MCF 10A (cell line): ENCODE measurements around the gene SAMD11. TPM values are rescaled to one million over a fixed set of nuclear protein-coding genes. Genes with fewer than 3 reads are reported as not detected.
"Not testable (repeated sequence)": the region's sequence is repeated elsewhere in the genome, so short reads cannot be mapped to it uniquely, and the experiment has no call there.

Experiments
- BruUV-seq: library from RNA; stranded (reverse); fragments of 400-500 nt; replicated peaks from 2 replicates; lab custom pipeline; 2021; lab: Mats Ljungman, UMichigan
- CTCF ChIA-PET: fragments of 300-600 bp; sonication (Branson Sonifier 250); formaldehyde crosslinking; extraction: SDS; loops from one replicate; lab custom pipeline; 2021; ENCODE audit warnings: antibody characterized with exemption, inconsistent platforms; lab: Yijun Ruan, JAX
- POLR2A ChIA-PET: fragments of 300-600, 350-650 bp; sonication (Branson Sonifier 250); formaldehyde crosslinking; extraction: SDS; loops from one replicate; lab custom pipeline; 2020; ENCODE audit warnings: antibody characterized with exemption, inconsistent platforms; lab: Yijun Ruan, JAX
- DNase-seq: peaks from one replicate; pipeline ENCODE4 v3.0.0-alpha.2; 2018; ENCODE audit not compliant: unreplicated experiment
- H3K27ac Mint-ChIP-seq: one replicate; pipeline ENCODE4 v1.8.0; 2022; ENCODE audit warnings: mild to moderate bottlenecking, low read depth, mixed read lengths; ENCODE audit not compliant: unreplicated experiment
- H3K27me3 Mint-ChIP-seq: one replicate; pipeline ENCODE4 v1.8.0; 2022; ENCODE audit warnings: mixed read lengths; ENCODE audit not compliant: insufficient read depth, unreplicated experiment
- H3K36me3 Mint-ChIP-seq: one replicate; pipeline ENCODE4 v1.8.0; 2022; ENCODE audit warnings: mild to moderate bottlenecking, moderate library complexity, mixed read lengths; ENCODE audit not compliant: insufficient read depth, unreplicated experiment
- H3K4me1 Mint-ChIP-seq: one replicate; pipeline ENCODE4 v1.8.0; 2022; ENCODE audit warnings: mixed read lengths; ENCODE audit not compliant: insufficient read depth, unreplicated experiment
- H3K4me3 Mint-ChIP-seq: one replicate; pipeline ENCODE4 v1.8.0; 2022; ENCODE audit warnings: mild to moderate bottlenecking, moderate library complexity, mixed read lengths; ENCODE audit not compliant: unreplicated experiment
- H3K9me3 Mint-ChIP-seq: one replicate; pipeline ENCODE4 v1.8.0; 2022; ENCODE audit warnings: mixed read lengths; ENCODE audit not compliant: unreplicated experiment
- intact Hi-C: fragments of 100-400 bp; cut with micrococcal nuclease; formaldehyde crosslinking; loops from 2 replicates; pipeline ENCODE4 v1.14.1; 2022
- total RNA-seq: library from RNA; stranded (reverse); gene quantifications from 2 replicates; pipeline ENCODE4 v1.2.3, GENCODE V29; 2022
- TF ChIP-seq, protein P1 (sequence below): fragments of 200-600 bp; IDR thresholded peaks from one replicate; pipeline ENCODE4 v1.8.0; 2022; ENCODE audit warnings: antibody characterized with exemption, mild to moderate bottlenecking; ENCODE audit not compliant: unreplicated experiment

The SAMD11 gene
- total RNA-seq, 1 experiment from 2014 or later, result not detected

DNA sequence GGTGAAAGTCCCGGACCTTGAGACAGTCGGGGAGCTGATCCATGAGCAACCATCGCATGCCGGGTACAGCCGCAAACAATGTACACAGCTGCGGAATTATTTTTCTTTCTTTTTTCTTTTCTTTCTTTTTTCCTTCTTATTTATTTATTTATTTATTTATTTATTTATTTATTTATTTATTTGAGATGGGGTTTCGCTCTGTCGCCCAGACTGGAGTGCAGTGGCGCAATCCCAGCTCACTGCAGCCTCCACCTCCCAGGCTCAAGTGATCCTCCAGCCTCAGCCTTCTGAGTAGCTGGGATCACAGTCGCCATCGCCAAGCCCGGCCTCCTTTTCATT is 60.7 kb downstream of the SAMD11 start:
- peaks cover 6% of the 10 kb centered on the region for H3K36me3 Mint-ChIP-seq
- no peak for DNase-seq
- H3K27ac Mint-ChIP-seq, result no peak overlapping the region
- no peaks in the 10 kb centered on the region for H3K4me1 Mint-ChIP-seq
- H3K4me3 Mint-ChIP-seq, result no peak overlapping the region
- H3K9me3 Mint-ChIP-seq, result no peaks in the 10 kb centered on the region
- ChIA-PET POLR2A (interaction anchor here (0.6 to 0.8 kb wide), 3 partner anchors 17 to 77 kb away, joined by 3 to 4 read pairs (median 3); no protein-coding TSS in a partner anchor), CTCF (interaction anchor here (0.6 to 6.6 kb wide), 27 partner anchors 8 to 363 kb away, joined by 3 to 117 read pairs (median 5); no protein-coding TSS in a partner anchor)
- TF ChIP-seq, protein P1, sequence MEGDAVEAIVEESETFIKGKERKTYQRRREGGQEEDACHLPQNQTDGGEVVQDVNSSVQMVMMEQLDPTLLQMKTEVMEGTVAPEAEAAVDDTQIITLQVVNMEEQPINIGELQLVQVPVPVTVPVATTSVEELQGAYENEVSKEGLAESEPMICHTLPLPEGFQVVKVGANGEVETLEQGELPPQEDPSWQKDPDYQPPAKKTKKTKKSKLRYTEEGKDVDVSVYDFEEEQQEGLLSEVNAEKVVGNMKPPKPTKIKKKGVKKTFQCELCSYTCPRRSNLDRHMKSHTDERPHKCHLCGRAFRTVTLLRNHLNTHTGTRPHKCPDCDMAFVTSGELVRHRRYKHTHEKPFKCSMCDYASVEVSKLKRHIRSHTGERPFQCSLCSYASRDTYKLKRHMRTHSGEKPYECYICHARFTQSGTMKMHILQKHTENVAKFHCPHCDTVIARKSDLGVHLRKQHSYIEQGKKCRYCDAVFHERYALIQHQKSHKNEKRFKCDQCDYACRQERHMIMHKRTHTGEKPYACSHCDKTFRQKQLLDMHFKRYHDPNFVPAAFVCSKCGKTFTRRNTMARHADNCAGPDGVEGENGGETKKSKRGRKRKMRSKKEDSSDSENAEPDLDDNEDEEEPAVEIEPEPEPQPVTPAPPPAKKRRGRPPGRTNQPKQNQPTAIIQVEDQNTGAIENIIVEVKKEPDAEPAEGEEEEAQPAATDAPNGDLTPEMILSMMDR, result no peak
- intact Hi-C loops, result loop anchor here (1.0 to 10.0 kb wide), 3 partner anchors 80 to 310 kb away; partner anchors contain the start of gene C1orf159
- no TSS peak for BruUV-seq
- peaks cover 33% of the 10 kb centered on the region for H3K27me3 Mint-ChIP-seq

DNA sequence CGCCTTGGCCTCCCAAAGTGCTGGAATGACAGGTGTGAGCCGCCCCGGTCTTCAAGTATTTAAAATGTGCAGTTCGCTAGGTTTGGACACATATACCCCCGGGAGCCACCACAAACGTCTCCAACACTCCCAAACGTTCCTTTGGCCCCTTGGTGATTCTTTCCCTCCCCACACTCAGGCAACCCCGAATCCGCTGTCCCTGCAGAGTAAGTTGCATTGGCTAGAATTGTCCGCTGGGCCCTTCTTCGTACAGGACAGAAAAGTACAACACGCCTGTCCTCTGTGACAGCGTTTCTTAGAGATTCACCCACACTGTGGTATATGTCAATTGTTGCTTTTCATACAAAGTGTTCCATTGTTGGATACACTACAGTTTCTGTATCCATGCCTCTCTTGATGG is 61.4 kb downstream of the SAMD11 start:
- CTCF ChIA-PET, result interaction anchor here (0.6 to 6.6 kb wide), 18 partner anchors 9 to 362 kb away, joined by 3 to 117 read pairs (median 5); no protein-coding TSS in a partner anchor
- H3K4me3 Mint-ChIP-seq, result no peak overlapping the region
- TF ChIP-seq, protein P1, result no peak
- POLR2A ChIA-PET, result interaction anchor here (0.6 to 1.5 kb wide), 2 partner anchors 18 to 78 kb away, joined by 3 to 4 read pairs; no protein-coding TSS in a partner anchor
- no peak overlapping the region for H3K27ac Mint-ChIP-seq
- intact Hi-C loops, result loop anchor here (10.0 kb wide), 1 partner anchor 310 kb away; no protein-coding TSS in a partner anchor
- peaks cover 40% of the 10 kb centered on the region for H3K27me3 Mint-ChIP-seq
- H3K9me3 Mint-ChIP-seq, result no peaks in the 10 kb centered on the region
- H3K4me1 Mint-ChIP-seq, result no peaks in the 10 kb centered on the region
- no peak for DNase-seq
- BruUV-seq, result no TSS peak
- H3K36me3 Mint-ChIP-seq, result peaks cover 6% of the 10 kb centered on the region

DNA sequence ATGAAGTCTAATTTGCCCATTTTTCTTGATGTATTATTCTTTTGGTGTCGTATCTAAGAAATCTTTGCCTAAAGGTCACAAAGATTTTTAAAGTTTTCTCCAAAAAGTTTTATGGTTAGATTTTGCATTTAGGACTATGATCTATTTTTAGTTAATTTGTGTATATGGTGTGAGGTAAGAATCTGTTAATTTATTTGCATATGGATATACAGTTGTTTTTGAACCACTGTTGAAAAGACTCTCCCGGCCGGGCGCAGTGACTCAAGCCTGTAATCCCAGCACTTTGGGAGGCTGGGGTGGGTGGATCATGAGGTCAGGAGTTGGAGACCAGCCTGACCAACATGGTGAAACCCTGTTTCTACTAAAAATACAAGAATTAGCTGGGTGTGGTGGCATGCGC is 64.3 kb downstream of the SAMD11 start:
- intact Hi-C loops, result loop anchor here (10.0 kb wide), 1 partner anchor 307 kb away; no protein-coding TSS in a partner anchor
- BruUV-seq, result not testable (repeated sequence)

DNA sequence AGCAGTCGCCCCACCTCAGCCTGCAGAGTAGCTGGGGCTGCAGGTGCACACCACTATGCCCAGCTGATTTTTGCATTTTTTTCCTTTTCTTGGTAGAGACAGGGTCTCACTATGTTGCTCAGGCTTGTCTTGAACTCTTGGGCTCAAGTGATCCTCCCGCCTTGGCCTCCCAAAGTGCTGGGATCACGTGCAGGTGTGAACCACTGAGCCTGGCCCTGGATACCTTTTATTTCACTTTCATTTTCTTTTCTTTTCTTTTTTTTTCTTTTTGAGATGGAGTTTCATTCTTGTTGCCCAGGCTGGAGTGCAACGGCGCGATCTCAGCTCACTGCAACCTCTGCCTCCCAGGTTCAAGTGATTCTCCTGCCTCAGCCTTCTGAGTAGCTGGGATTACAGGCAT is 67.6 kb downstream of the SAMD11 start:
- H3K4me3 Mint-ChIP-seq, BruUV-seq, H3K36me3 Mint-ChIP-seq, H3K4me1 Mint-ChIP-seq, POLR2A ChIA-PET, intact Hi-C loops, DNase-seq, H3K27ac Mint-ChIP-seq: not testable (repeated sequence)
- peaks cover 11% of the 10 kb centered on the region for H3K9me3 Mint-ChIP-seq
- H3K27me3 Mint-ChIP-seq, result peaks cover 24% of the 10 kb centered on the region
- CTCF ChIA-PET, result interaction anchor here (1.1 to 4.8 kb wide), 4 partner anchors 7 to 73 kb away, joined by 4 to 34 read pairs (median 10); no protein-coding TSS in a partner anchor

More for the DNA sequence above, 64.3 kb downstream of the SAMD11 start:
- H3K27ac Mint-ChIP-seq, H3K36me3 Mint-ChIP-seq, DNase-seq, H3K4me3 Mint-ChIP-seq, H3K4me1 Mint-ChIP-seq: not testable (repeated sequence)
- Mint-ChIP-seq H3K27me3 (peaks cover 32% of the 10 kb centered on the region), H3K9me3 (peaks cover 11% of the 10 kb centered on the region)
- CTCF ChIA-PET, result interaction anchor here (0.6 to 1.1 kb wide), 3 partner anchors 14 to 72 kb away, joined by 3 read pairs; no protein-coding TSS in a partner anchor
- POLR2A ChIA-PET, result interaction anchor here (0.7 kb wide), 1 partner anchor 75 kb away, joined by 3 read pairs; no protein-coding TSS in a partner anchor

DNA sequence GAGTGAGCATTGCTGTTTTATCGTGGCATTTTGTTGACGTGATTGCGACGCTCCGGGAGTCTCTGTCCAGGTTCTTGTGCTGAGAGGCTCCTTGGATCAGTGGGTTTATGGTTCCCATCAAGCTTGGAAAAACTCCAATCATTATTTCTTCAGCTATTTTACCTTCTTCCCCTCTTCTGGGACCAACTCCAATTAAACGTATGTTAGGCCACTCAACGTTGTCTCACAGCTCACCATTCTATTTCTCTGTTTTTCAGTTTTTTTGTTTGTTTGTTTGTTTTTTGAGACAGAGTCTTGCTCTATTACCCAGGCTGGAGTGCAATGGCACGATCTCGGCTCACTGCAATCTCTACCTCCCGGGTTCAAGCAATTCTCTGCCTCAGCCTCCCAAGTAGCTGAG is 68.2 kb downstream of the SAMD11 start:
- no peak overlapping the region for H3K27ac Mint-ChIP-seq
- CTCF ChIA-PET, result interaction anchor here (1.1 to 4.8 kb wide), 4 partner anchors 8 to 72 kb away, joined by 4 to 34 read pairs (median 10); no protein-coding TSS in a partner anchor
- POLR2A ChIA-PET, result no interaction called here

More for the DNA sequence above, 68.2 kb downstream of the SAMD11 start:
- no peak for DNase-seq
- TF ChIP-seq, protein P1, result no peak
- Mint-ChIP-seq H3K27me3 (peaks cover 24% of the 10 kb centered on the region), H3K36me3 (no peaks in the 10 kb centered on the region), H3K4me1 (peaks cover 4% of the 10 kb centered on the region), H3K4me3 (no peak overlapping the region), H3K9me3 (peaks cover 11% of the 10 kb centered on the region)
- no TSS peak for BruUV-seq
- intact Hi-C loops, result no loop called here
